Liver (tissue), 9 donors: Measurements from ENCODE around the gene TPCN1. TPM values are rescaled to one million over a fixed set of nuclear protein-coding genes. Genes with fewer than 3 reads are reported as not detected.

Source experiments
- DNase-seq: peaks from one replicate; pipeline ENCODE4 v3.0.0-alpha.2; 2017; ENCODE audit warnings: low spot score
- H3K27ac ChIP-seq, 2 donors: one replicate each; pipeline ENCODE4 v1.7.0; 2013; ENCODE audit warnings: inconsistent platforms in 2 of 2, low read length in 2 of 2, control low read depth in 1 of 2, low read depth in 1 of 2, mild to moderate bottlenecking in 1 of 2
- H3K27me3 ChIP-seq, 4 donors: one replicate each; pipeline versions ENCODE4 v1.6.1 to v1.7.0; 2013; ENCODE audit warnings: low read length in 3 of 4, inconsistent platforms in 1 of 4, mild to moderate bottlenecking in 1 of 4, moderate library complexity in 1 of 4; ENCODE audit not compliant: control insufficient read depth in 4 of 4, insufficient read depth in 4 of 4
- H3K36me3 ChIP-seq, 4 donors: one replicate each; pipeline versions ENCODE4 v1.6.1 to v1.7.0; 2013; ENCODE audit warnings: low read length in 3 of 4, mild to moderate bottlenecking in 3 of 4, low read depth in 1 of 4, moderate library complexity in 1 of 4; ENCODE audit not compliant: control insufficient read depth in 4 of 4, insufficient read depth in 3 of 4
- H3K4me1 ChIP-seq, 4 donors: one replicate each; pipeline versions ENCODE4 v1.6.1 to v1.7.0; 2013; ENCODE audit warnings: low read length in 3 of 4, mild to moderate bottlenecking in 3 of 4, moderate library complexity in 1 of 4; ENCODE audit not compliant: control insufficient read depth in 4 of 4, insufficient read depth in 4 of 4
- H3K4me3 ChIP-seq, 3 donors: one replicate each; pipeline versions ENCODE4 v1.6.1 to v1.7.0; 2013; ENCODE audit warnings: low read length in 3 of 3, control low read depth in 1 of 3, low read depth in 1 of 3, mild to moderate bottlenecking in 1 of 3
- H3K9ac ChIP-seq, 2 donors: one replicate each; pipeline ENCODE4 v1.7.0; 2013; ENCODE audit warnings: low read length in 2 of 2, mild to moderate bottlenecking in 2 of 2, moderate library complexity in 2 of 2, control low read depth in 1 of 2, low read depth in 1 of 2
- H3K9me3 ChIP-seq, 4 donors: one replicate each; pipeline versions ENCODE4 v1.6.1 to v1.7.0; 2013; ENCODE audit warnings: low read length in 3 of 4; ENCODE audit not compliant: control insufficient read depth in 4 of 4
- ATF3 ChIP-seq: IDR thresholded peaks from 2 replicates; pipeline ENCODE4 v1.6.1; 2016; ENCODE audit warnings: antibody characterized with exemption
- EGR1 ChIP-seq, 2 donors: IDR thresholded peaks; 2 replicates each; pipeline ENCODE4 v1.6.1; 2016 to 2018; ENCODE audit warnings: antibody characterized with exemption in 2 of 2, low read depth in 2 of 2
- FOXA1 ChIP-seq: IDR thresholded peaks from 2 replicates; pipeline ENCODE4 v1.6.1; 2016; ENCODE audit warnings: antibody characterized with exemption
- FOXA2 ChIP-seq: IDR thresholded peaks from 2 replicates; pipeline ENCODE4 v1.6.1; 2016; ENCODE audit warnings: antibody characterized with exemption
- GABPA ChIP-seq, 2 donors: IDR thresholded peaks in 1 of 2; conservative IDR thresholded peaks in 1 of 2; 2 replicates each; pipeline ENCODE4 v1.6.1; 2016; ENCODE audit warnings: antibody characterized with exemption in 2 of 2, mild to moderate bottlenecking in 1 of 2, moderate library complexity in 1 of 2
- HNF4A ChIP-seq, 2 donors: conservative IDR thresholded peaks; 2 replicates each; pipeline ENCODE4 v1.6.1; 2016; ENCODE audit warnings: antibody characterized with exemption in 2 of 2, mild to moderate bottlenecking in 2 of 2
- HNF4G ChIP-seq: IDR thresholded peaks from 2 replicates; pipeline ENCODE4 v1.6.1; 2016; ENCODE audit warnings: antibody characterized with exemption
- JUND ChIP-seq, 2 donors: IDR thresholded peaks; 2 replicates each; pipeline ENCODE4 v1.6.1; 2016; ENCODE audit warnings: antibody characterized with exemption in 2 of 2
- MAX ChIP-seq: IDR thresholded peaks from 2 replicates; pipeline ENCODE4 v1.6.1; 2016; ENCODE audit warnings: antibody characterized with exemption
- NR2F2 ChIP-seq: IDR thresholded peaks from 2 replicates; pipeline ENCODE4 v1.6.1; 2016; ENCODE audit warnings: antibody characterized with exemption
- RAD21 ChIP-seq, 2 donors: IDR thresholded peaks; 2 replicates each; pipeline ENCODE4 v1.6.1; 2016; ENCODE audit warnings: antibody characterized with exemption in 2 of 2, mild to moderate bottlenecking in 2 of 2
- REST ChIP-seq: IDR thresholded peaks from 2 replicates; pipeline ENCODE4 v1.6.1; 2016; ENCODE audit warnings: antibody characterized with exemption, mild to moderate bottlenecking
- RXRA ChIP-seq, 2 donors: IDR thresholded peaks; 2 replicates each; pipeline ENCODE4 v1.6.1; 2017 to 2018; ENCODE audit warnings: antibody characterized with exemption in 2 of 2, mild to moderate bottlenecking in 1 of 2
- SP1 ChIP-seq: IDR thresholded peaks from 2 replicates; pipeline ENCODE4 v1.6.1; 2018; ENCODE audit warnings: antibody characterized with exemption, mild to moderate bottlenecking
- TAF1 ChIP-seq: conservative IDR thresholded peaks from 2 replicates; pipeline ENCODE4 v1.6.1; 2016; ENCODE audit warnings: antibody characterized with exemption, mild to moderate bottlenecking
- YY1 ChIP-seq: IDR thresholded peaks from 2 replicates; pipeline ENCODE4 v1.6.1; 2016; ENCODE audit warnings: antibody characterized with exemption, mild to moderate bottlenecking
- WGBS: extraction: QIAGEN DNeasy Blood & Tissue Kit; methylation state at CpG from one replicate; pipeline ENCODE4 v1.1.7; 2013; 5-methylcytosine and 5-hydroxymethylcytosine counted together
- polyA plus RNA-seq, 2 donors: library from polyadenylated mRNA; stranded (reverse) in 1 of 2; unstranded in 1 of 2; fragments of 200-250 nt in 1 of 2; fragments of >200 nt in 1 of 2; fragmentation: Nextera tagmentation in 1 of 2; extraction: Ambion mirVana in 1 of 2; gene quantifications; one replicate each; pipeline versions ENCODE4 v1.2.1 to v1.2.3, GENCODE V29; 2013 to 2015
- total RNA-seq, 2 donors: library from RNA; depleted of rRNA; stranded (reverse); fragments of >200 nt; gene quantifications; one replicate each; pipeline ENCODE4 v1.2.3, GENCODE V29; 2014
- TF ChIP-seq, protein P1 (sequence below): fragments of 150-350 bp; IDR thresholded peaks from 2 replicates; pipeline ENCODE4 v1.5.1; 2017; ENCODE audit warnings: improper control_type of control experiment, low read depth, low read length; ENCODE audit not compliant: missing input control
- TF ChIP-seq, protein P2 (sequence below): IDR thresholded peaks from 2 replicates; pipeline ENCODE4 v1.6.1; 2016; ENCODE audit warnings: antibody characterized with exemption
- donor health status: healthy.
- donor health status: healthy.
- donor health status: healthy.
- donor health status: healthy.
- donor health status: healthy.

The TPCN1 gene
- total and polyA plus RNA-seq, 4 donors, result 8.6 to 19.2 (median 13.7) TPM

GRCh38 chr12:113333877-113334785 lies 112.9 kb downstream of the TPCN1 start:
- Histone ChIP-seq H3K27ac (peak overlapping the region; percentile 46 to 56), H3K27me3 (no peaks in the 10 kb centered on the region), H3K4me3 (peak overlapping the region; percentile 53 to 91 (median 82)), H3K36me3 (peaks cover 0 to 13% (median 5%) of the 10 kb centered on the region in 4 donors), H3K9me3 (no peaks in the 10 kb centered on the region), H3K9ac (peak overlapping the region; percentile 78 to 80), H3K4me1 (peaks cover 0 to 13% (median 8%) of the 10 kb centered on the region in 4 donors)
- 39% methylated on average over 27 of the region's 27 CpGs for WGBS
- TF ChIP-seq RAD21 (IDR thresholded peaks at IDR 0.05) (no peak), FOXA2 (no peak), YY1 (no peak), MAX (no peak), GABPA (IDR thresholded peaks at IDR 0.05 in 1 of 2, conservative IDR thresholded peaks at IDR 0.05 in 1 of 2) (no peak), SP1 (no peak), JUND (IDR thresholded peaks at IDR 0.05) (no peak), REST (no peak), TAF1 (no peak), FOXA1 (no peak), RXRA (IDR thresholded peaks at IDR 0.05) (no peak), HNF4A (conservative IDR thresholded peaks at IDR 0.05) (no peak), EGR1 (IDR thresholded peaks at IDR 0.05; ENCODE audit: low read depth in 2 of 2) (no peak), ATF3 (no peak), HNF4G (no peak), NR2F2 (no peak)
- TF ChIP-seq, protein P1, sequence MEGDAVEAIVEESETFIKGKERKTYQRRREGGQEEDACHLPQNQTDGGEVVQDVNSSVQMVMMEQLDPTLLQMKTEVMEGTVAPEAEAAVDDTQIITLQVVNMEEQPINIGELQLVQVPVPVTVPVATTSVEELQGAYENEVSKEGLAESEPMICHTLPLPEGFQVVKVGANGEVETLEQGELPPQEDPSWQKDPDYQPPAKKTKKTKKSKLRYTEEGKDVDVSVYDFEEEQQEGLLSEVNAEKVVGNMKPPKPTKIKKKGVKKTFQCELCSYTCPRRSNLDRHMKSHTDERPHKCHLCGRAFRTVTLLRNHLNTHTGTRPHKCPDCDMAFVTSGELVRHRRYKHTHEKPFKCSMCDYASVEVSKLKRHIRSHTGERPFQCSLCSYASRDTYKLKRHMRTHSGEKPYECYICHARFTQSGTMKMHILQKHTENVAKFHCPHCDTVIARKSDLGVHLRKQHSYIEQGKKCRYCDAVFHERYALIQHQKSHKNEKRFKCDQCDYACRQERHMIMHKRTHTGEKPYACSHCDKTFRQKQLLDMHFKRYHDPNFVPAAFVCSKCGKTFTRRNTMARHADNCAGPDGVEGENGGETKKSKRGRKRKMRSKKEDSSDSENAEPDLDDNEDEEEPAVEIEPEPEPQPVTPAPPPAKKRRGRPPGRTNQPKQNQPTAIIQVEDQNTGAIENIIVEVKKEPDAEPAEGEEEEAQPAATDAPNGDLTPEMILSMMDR, result no peak
- TF ChIP-seq, protein P2, sequence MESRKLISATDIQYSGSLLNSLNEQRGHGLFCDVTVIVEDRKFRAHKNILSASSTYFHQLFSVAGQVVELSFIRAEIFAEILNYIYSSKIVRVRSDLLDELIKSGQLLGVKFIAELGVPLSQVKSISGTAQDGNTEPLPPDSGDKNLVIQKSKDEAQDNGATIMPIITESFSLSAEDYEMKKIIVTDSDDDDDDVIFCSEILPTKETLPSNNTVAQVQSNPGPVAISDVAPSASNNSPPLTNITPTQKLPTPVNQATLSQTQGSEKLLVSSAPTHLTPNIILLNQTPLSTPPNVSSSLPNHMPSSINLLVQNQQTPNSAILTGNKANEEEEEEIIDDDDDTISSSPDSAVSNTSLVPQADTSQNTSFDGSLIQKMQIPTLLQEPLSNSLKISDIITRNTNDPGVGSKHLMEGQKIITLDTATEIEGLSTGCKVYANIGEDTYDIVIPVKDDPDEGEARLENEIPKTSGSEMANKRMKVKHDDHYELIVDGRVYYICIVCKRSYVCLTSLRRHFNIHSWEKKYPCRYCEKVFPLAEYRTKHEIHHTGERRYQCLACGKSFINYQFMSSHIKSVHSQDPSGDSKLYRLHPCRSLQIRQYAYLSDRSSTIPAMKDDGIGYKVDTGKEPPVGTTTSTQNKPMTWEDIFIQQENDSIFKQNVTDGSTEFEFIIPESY, result no peak
- no peak for DNase-seq
